ENCODE data around the gene AKT2. TPM values are rescaled to one million over a fixed set of nuclear protein-coding genes. Genes with fewer than 3 reads are reported as not detected.

Gene AKT2
- total RNA-seq, 1 donor from 2014 or later = 89.8 TPM

GRCh38 chr19:40210889-40211288 lies 74.3 kb downstream of the AKT2 start:
- no peak overlapping the region for H3K4me3 Mint-ChIP-seq (ENCODE audit: unreplicated experiment)
- H3K27ac Mint-ChIP-seq (ENCODE audit: unreplicated experiment) = peak overlapping the region; percentile 11
- H3K27me3 Mint-ChIP-seq (ENCODE audit: unreplicated experiment) = peaks cover 8% of the 10 kb centered on the region
- H3K4me1 Mint-ChIP-seq (ENCODE audit: unreplicated experiment) = peaks cover 7% of the 10 kb centered on the region
- TF ChIP-seq CTCF (IDR thresholded peaks at IDR 0.05; ENCODE audit: unreplicated experiment) = no peak
- no peak for DNase-seq (ENCODE audit: low spot score)
- H3K36me3 Mint-ChIP-seq (ENCODE audit: low read depth, unreplicated experiment) = peaks cover 8% of the 10 kb centered on the region
- H3K9me3 Mint-ChIP-seq (ENCODE audit: unreplicated experiment) = no peaks in the 10 kb centered on the region

GRCh38 chr19:40208602-40209001 lies 76.5 kb downstream of the AKT2 start:
- TF ChIP-seq CTCF (IDR thresholded peaks at IDR 0.05; ENCODE audit: unreplicated experiment) = no peak
- peaks cover 5% of the 10 kb centered on the region for H3K27me3 Mint-ChIP-seq (ENCODE audit: unreplicated experiment)
- no peak for DNase-seq (ENCODE audit: low spot score)
- H3K4me1 Mint-ChIP-seq (ENCODE audit: unreplicated experiment) = peaks cover 7% of the 10 kb centered on the region
- H3K4me3 Mint-ChIP-seq (ENCODE audit: unreplicated experiment) = no peak overlapping the region
- no peak overlapping the region for H3K27ac Mint-ChIP-seq (ENCODE audit: unreplicated experiment)
- H3K36me3 Mint-ChIP-seq (ENCODE audit: low read depth, unreplicated experiment) = peaks cover 12% of the 10 kb centered on the region
- no peaks in the 10 kb centered on the region for H3K9me3 Mint-ChIP-seq (ENCODE audit: unreplicated experiment)

- no peak overlapping the region for H3K4me3 Mint-ChIP-seq (ENCODE audit: unreplicated experiment)
- H3K27ac Mint-ChIP-seq (ENCODE audit: unreplicated experiment) = no peak overlapping the region
- no peak for TF ChIP-seq CTCF (IDR thresholded peaks at IDR 0.05; ENCODE audit: unreplicated experiment)
- no peak for DNase-seq (ENCODE audit: low spot score)
- H3K9me3 Mint-ChIP-seq (ENCODE audit: unreplicated experiment) = no peaks in the 10 kb centered on the region
- peaks cover 7% of the 10 kb centered on the region for H3K4me1 Mint-ChIP-seq (ENCODE audit: unreplicated experiment)
- H3K36me3 Mint-ChIP-seq (ENCODE audit: low read depth, unreplicated experiment) = peaks cover 10% of the 10 kb centered on the region
- H3K27me3 Mint-ChIP-seq (ENCODE audit: unreplicated experiment) = no peaks in the 10 kb centered on the region
These were observed 79.4 kb downstream of the AKT2 start for GRCh38 chr19:40205760-40206159.

- H3K27me3 Mint-ChIP-seq (ENCODE audit: unreplicated experiment) = no peaks in the 10 kb centered on the region
- DNase-seq (ENCODE audit: low spot score) = no peak
- no peak for TF ChIP-seq CTCF (IDR thresholded peaks at IDR 0.05; ENCODE audit: unreplicated experiment)
- H3K4me3 Mint-ChIP-seq (ENCODE audit: unreplicated experiment) = no peak overlapping the region
- H3K4me1 Mint-ChIP-seq (ENCODE audit: unreplicated experiment) = peaks cover 7% of the 10 kb centered on the region
- H3K27ac Mint-ChIP-seq (ENCODE audit: unreplicated experiment) = no peak overlapping the region
- no peaks in the 10 kb centered on the region for H3K9me3 Mint-ChIP-seq (ENCODE audit: unreplicated experiment)
- peaks cover 9% of the 10 kb centered on the region for H3K36me3 Mint-ChIP-seq (ENCODE audit: low read depth, unreplicated experiment)
These were observed 80.8 kb downstream of the AKT2 start for GRCh38 chr19:40204381-40204780.

- H3K4me1 Mint-ChIP-seq (ENCODE audit: unreplicated experiment) = no peaks in the 10 kb centered on the region
- H3K9me3 Mint-ChIP-seq (ENCODE audit: unreplicated experiment) = no peaks in the 10 kb centered on the region
- no peak for DNase-seq (ENCODE audit: low spot score)
- H3K27ac Mint-ChIP-seq (ENCODE audit: unreplicated experiment) = no peak overlapping the region
- no peak overlapping the region for H3K4me3 Mint-ChIP-seq (ENCODE audit: unreplicated experiment)
- no peaks in the 10 kb centered on the region for H3K27me3 Mint-ChIP-seq (ENCODE audit: unreplicated experiment)
- H3K36me3 Mint-ChIP-seq (ENCODE audit: low read depth, unreplicated experiment) = peaks cover 13% of the 10 kb centered on the region
- no peak for TF ChIP-seq CTCF (IDR thresholded peaks at IDR 0.05; ENCODE audit: unreplicated experiment)
These were observed 84.6 kb downstream of the AKT2 start for GRCh38 chr19:40200341-40201099.

Data from endothelial cell (in vitro differentiated cells).